ENCODE measurements around the gene TRIM63. TPM values are rescaled to one million over a fixed set of nuclear protein-coding genes. Genes with fewer than 3 reads are reported as not detected.
A peak's percentile ranks its signal among the peaks of the same experiment; 100 is the strongest.

Gene TRIM63
- total and polyA plus RNA-seq, 2 of the 13 experiments (the other 11 are each of a cell fraction or from before 2014, with no cell fraction given), result not detected

- no peak for TF ChIP-seq MTERF4 (CRISPR knock-in tag; IDR thresholded peaks at IDR 0.05)
- TF ChIP-seq HOXD1 (CRISPR knock-in tag; IDR thresholded peaks at IDR 0.05), result no peak
- peak; percentile 8; the same call in 1 of the 2 replicates for TF ChIP-seq ZNF589 (CRISPR knock-in tag; conservative IDR thresholded peaks at IDR 0.05)
- no peak for TF ChIP-seq DPF2 (CRISPR knock-in tag; IDR thresholded peaks at IDR 0.05; ENCODE audit: borderline replicate concordance, low read depth)
- TF ChIP-seq MED13 (CRISPR knock-in tag; IDR thresholded peaks at IDR 0.05), result no peak
- TF ChIP-seq ZBTB7A (CRISPR knock-in tag; IDR thresholded peaks at IDR 0.05), result no peak
- TF ChIP-seq SAP130 (CRISPR knock-in tag; IDR thresholded peaks at IDR 0.05; ENCODE audit: low read depth), result peak; percentile 60
- no peak for TF ChIP-seq FIP1L1 (IDR thresholded peaks at IDR 0.05; ENCODE audit: borderline replicate concordance, insufficient read depth, low read depth, low read length)
- 0 out of 2 replicates have a peak, but pooled peaks have one; percentile 10 for TF ChIP-seq ZSCAN29 (CRISPR knock-in tag; conservative IDR thresholded peaks at IDR 0.05)
- TF ChIP-seq DNMT1 (CRISPR knock-in tag; IDR thresholded peaks at IDR 0.05), result no peak
- TF ChIP-seq MLXIP (CRISPR knock-in tag; IDR thresholded peaks at IDR 0.05; ENCODE audit: borderline replicate concordance), result no peak
- no peak; the same call in none of the 2 replicates for TF ChIP-seq SPEN (CRISPR knock-in tag; IDR thresholded peaks at IDR 0.05; ENCODE audit: low read depth)
- TF ChIP-seq ZBTB2 (CRISPR knock-in tag; IDR thresholded peaks at IDR 0.05; ENCODE audit: low read depth), result no peak
- TF ChIP-seq GMEB1 (CRISPR knock-in tag; IDR thresholded peaks at IDR 0.05; ENCODE audit: borderline replicate concordance), result peak; percentile 12; the same call in 1 of the 2 replicates
- TF ChIP-seq ZBTB8A (CRISPR knock-in tag; IDR thresholded peaks at IDR 0.05; ENCODE audit: borderline replicate concordance, low read depth), result no peak
- TF ChIP-seq HIC2 (CRISPR knock-in tag; IDR thresholded peaks at IDR 0.05; ENCODE audit: low read depth), result no peak
- TF ChIP-seq TOPORS (CRISPR knock-in tag; IDR thresholded peaks at IDR 0.05), result no peak
- TF ChIP-seq ZNF367 (CRISPR knock-in tag; IDR thresholded peaks at IDR 0.05; ENCODE audit: borderline replicate concordance), result no peak
- TF ChIP-seq POGZ (CRISPR knock-in tag; IDR thresholded peaks at IDR 0.05), result peak; percentile 35
- TF ChIP-seq ZNF558 (CRISPR knock-in tag; IDR thresholded peaks at IDR 0.05; ENCODE audit: borderline replicate concordance), result no peak; the same call in 1 of the 2 replicates
Observed at GRCh38 chr1:26035203-26035958, 32.0 kb downstream of the TRIM63 start (continued).
